Stimulated activated CD4-positive, alpha-beta T cell treated with anti-CD3 and anti-CD28 coated beads, Interleukin-12 subunit alpha, Interleukin-12 subunit beta, amount 100 ng/mL, for 24 hours (primary cell): ENCODE data around the gene RFT1.
"Not testable (repeated sequence)": the region's sequence is repeated elsewhere in the genome, so short reads cannot be mapped to it uniquely, and the experiment has no call there.

ENCODE experiments used
- DNase-seq, 2 experiments: peaks; one replicate each; pipeline ENCODE4 v3.0.0-alpha.2; 2020; ENCODE audit warnings: low read depth in 2 of 2

The RFT1 gene

GRCh38 chr3:53071882-53072431 is 58.3 kb downstream of the RFT1 start:
- DNase-seq = no peak

DNA sequence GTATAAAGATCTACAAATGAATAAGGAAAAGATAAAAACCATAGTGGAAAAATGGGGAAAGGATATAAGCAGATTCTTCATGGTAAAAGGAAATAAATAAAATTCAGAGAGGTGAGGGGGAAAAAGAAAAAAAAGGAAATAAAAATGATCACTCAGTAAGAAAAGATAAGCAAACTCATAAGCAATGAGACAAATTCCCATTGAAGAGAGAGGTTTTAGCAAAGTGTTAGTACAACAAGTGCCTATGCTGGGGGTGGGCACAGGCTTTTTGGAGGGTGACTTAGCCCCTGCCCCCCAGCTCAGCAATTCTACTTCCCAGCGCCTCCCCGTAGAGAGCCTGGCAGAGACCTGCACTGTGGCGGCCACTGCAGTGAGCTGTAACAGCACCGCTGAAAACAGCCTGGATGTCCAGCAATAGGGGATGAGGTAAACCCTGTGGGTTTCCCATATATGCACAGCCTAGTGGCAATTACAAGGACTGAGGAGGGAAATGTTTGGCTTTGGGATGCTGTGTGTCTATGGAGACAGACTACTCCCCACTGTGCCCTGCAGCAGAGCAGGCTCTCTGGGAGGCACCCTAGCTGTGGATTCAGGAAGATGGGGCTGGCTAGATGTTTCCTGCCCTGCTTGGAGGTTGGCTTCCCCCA is 60.7 kb downstream of the RFT1 start:
- no peak for DNase-seq

- no peak for DNase-seq
These were observed 62.1 kb downstream of the RFT1 start for GRCh38 chr3:53068176-53068575.

GRCh38 chr3:53067567-53067966 is 62.7 kb downstream of the RFT1 start:
- no peak for DNase-seq

DNA sequence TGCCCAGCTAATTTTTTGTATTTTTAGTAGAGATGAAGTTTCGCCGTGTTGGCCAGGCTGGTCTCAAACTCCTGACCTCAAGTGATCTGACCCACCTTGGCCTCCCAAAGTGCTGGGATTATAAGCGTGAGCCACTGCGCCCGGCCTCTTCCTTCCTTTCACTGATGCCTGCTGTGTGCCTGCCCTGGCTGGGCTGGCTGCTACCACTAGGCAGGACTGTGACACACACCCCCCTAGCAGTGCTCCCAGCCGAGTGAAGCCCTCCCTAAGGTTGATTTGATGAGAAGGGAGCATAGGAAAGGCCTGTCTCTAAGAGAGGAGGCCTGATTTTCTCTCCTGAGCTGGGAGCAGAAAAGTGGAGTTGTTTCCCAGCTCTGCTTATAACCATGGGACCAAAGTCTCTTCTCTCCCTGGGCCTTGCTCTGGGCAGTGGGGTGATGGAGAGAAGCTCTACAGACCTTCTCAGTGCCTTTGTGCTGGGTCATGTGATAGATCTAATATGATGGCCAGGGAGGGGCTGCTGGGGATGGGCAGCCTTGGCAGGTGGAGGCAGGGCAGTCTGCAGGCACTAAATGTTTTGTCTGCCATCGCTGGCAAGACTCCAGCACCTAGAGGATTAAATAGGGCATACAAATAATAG is 64.3 kb downstream of the RFT1 start:
- no peak for DNase-seq

DNA sequence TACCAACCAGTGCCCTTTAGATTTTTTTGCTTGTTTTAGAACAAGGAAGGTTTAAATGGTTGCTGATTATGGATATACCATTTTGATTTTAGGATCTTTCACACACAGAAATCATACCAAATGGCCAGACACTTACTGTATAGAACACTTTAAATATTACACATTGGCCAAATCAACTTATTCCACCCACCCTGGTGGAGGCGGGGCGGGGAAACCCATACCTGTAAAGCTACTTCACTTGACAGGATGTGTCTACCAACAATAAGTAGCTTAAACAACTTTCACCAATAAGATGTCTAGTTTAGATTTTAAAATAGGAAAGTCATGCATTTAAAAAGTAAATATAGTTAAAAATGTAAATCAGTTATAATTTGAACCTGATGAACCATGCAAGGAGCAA is 67.3 kb downstream of the RFT1 start:
- DNase-seq = no peak

DNA sequence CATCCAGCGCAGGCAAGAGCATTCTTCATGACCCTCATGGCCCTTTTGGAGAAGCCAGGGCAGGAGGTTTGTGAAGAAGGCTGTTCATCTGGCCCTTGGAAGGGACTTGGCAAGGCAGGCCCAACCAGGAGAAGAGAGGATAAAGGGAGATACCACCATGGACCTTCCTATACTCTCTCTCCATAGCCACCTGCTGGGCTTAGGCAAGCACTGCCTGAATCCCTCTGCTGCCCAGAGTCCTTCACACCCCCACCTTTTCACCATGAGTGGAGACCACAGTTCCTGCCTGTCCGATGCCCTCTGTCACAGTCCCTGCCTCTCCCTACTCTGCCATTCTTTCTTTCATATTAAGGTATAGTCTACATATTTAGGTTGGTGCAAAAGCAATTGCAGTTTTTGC is 73.8 kb downstream of the RFT1 start:
- DNase-seq = no peak

DNA sequence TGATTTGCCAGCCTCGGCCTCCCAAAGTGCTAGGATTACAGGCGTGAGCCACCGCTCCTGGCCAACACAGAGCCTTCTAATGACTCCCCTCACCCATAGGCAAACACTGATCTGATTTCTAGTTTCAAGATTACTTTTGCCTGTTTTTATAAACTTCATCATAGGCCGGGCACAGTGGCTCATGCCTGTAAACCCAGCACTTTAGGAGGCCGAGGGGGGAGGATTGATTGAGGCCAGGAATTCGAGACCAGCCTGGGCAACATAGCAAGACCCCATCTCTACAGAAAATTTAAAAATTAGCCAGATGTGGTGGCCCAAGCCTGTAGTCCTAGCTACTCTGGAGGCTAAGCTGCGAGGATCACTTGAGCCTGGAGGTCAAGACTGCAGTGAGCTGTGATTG is 76.0 kb downstream of the RFT1 start:
- DNase-seq = not testable (repeated sequence)

GRCh38 chr3:53051929-53052328 is 78.3 kb downstream of the RFT1 start:
- no peak for DNase-seq

DNA sequence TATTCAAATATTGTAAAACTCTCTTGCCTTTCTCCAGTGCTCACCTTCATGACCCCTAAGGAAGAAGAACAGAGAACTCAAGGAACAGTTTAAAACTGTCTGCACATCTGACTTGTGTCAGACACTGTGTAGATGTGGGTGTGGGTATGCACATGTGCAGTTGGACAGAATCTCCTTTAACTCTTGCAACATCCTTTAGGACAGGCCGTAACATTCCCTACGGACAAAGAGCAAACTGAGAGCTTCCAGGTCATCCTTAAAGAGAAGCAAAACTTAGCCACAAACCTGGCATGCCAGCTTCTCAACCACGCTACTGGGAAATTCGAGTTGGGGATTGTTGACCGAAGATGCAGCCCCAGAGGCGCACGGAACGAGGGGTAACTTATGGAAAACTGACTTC is 80.2 kb downstream of the RFT1 start:
- DNase-seq = no peak

DNA sequence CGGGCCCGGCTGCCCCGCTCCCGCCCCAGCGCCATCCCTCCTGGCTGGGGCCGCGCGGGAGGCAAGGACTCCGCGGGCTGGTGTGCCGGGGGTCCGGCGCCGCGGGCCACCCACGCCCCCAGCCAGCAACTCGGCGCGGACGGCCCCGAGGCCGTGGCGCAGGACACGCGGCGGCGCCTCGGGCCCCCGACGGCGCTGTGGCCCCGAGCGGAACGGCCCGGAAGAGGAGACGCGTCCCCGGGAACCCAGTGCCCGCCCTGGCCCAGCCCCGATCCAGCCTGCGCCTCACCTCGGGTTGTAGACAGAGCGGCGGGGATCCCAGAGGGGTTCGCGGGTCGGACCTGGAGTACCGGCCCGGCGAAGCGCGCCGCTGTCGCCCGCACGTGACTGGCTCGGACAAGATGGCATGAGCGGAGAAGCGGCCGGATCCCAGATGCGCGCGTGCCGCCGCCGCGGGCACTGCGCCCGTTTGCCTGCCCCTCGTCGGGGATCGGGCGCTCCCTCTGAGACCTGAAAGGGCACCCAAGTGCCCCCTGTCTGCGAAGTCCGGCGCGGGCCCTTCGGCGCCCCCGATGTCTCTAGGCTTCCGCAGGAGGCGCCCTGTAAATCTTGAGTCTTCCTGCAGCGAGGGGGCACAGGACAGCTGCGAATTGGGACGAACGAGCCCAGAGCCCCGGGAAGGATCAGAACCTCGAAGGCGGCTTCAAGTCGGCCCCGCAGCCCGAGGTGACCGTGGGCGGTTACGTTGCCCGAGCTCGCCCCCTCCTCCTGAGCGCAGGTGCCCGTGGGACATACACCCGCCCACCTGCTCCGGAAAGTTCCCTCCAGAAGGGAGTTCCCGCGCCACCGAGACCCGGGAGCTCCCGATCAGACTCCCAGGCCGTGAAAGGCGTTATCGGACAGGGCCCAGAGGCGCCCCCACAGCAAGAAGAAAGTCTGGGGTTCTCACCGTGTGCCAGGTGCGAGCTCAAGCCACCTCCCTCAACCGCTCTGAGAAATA is 83.8 kb downstream of the RFT1 start:
- peak; percentile 31 for DNase-seq

DNA sequence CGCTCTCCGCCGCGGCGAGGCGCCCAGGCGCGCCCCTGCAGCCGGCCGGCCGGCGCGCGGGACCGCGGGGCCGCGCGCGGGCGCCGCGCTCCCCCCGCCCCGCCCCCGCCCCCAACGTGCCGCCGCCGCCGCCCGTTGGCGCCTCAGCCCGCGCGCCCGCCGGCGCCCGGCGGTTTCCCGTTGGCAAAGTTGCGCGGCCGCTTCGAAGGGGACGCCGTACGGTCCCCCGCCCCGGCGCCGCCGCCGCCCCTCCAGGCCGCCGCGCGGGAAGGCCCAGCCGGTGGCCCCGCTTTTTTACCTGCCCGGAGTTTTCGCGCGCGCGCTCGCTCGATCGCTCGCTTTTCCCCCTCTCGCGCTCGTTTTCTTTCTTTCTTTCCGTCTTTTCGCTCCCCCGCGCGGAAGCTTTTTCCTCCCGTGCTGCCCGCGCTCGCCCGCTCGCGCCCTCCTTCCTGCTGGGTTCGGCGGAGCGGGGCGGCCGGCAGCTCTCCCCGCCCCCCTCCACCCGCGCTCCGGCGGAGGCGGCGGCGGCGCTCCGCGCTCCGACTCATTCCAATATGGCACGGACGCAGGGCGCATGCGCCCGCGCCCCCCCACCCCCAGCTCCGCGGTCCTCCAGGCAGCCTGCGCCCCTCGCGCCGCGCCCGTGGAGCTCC is 84.6 kb downstream of the RFT1 start, which contains the start of gene SFMBT1:
SFMBT1 (minus strand) TSS at position 556 of the 653 bp plus-strand sequence. CDS start 76,945 bp downstream, outside the sequence.
- DNase-seq = peak; percentile 49 to 56

DNA sequence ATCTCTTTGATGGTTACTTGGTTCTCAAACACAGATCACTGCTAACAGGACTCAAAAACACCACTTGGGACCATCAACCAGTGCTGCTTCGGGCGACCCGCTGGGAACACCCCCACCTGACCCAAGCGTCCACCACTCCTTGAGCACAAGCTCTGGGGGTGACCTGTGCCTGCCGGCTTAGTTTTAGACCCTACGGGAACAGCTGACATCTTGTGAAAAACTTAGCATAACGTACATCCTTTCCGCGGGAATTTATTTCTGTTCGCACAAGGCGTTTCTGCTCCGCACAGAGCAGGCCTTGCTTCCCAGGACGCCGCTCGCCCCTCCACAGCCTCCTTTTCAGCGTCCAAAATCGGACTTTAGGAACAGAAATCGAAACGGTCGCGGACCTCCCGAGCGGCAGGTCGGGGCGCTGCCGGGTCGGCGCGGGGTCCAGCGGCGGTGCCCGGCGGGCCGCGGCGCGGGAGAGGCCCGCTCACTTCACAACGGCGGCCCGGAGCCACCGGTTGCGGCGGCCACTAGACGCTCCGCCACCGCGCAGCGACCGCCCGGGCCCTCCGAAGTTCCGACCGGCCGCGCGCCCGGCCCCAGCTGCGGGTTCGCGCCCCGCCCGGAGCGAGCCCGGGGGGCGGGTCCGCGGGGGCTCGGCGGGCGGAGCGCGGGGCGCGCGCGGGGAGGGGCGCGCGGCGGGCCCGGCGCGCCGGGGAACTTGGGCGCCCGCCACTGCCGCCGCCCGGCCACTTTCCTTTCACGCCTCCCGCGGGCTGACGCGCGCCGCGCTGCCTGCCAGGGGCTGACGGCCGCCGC is 85.3 kb downstream of the RFT1 start:
- DNase-seq = peak; percentile 16 to 35

DNA sequence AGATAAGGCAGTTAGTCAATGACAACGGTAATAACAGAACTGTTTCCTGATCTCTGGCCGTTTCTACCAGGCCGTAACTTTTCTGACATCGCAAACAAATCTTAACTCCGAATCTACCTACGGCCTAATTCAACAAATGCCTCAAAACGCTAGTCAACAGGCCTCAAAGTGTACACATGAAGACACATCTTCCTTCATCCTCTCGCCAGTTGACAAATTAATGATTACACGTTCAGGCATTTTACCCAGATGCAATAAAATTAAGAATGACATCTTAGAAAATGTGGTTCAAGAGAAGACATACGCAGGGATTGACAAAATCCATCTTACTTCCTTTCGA is 85.9 kb downstream of the RFT1 start:
- DNase-seq = no peak

DNA sequence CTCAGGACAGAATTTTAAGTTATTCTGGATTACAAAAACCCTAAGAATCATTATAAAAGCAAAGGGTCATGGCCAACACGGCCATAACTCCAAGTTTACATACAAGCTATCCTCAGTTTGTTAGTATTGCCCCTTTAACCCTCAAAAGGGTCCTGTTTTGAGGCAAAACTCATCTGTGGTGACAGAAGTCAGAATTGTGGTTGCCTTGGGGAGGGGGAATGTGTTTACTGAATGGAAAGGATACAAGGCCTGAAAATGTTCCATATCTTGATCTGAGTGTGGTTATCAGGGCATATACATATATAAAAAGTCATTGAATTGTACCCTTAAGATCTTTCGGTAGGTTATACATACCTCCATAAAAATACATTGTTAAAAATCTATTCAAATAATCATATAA is 86.5 kb downstream of the RFT1 start:
- DNase-seq = no peak

- no peak for DNase-seq
These were observed 87.6 kb downstream of the RFT1 start for GRCh38 chr3:53042651-53043050.

DNA sequence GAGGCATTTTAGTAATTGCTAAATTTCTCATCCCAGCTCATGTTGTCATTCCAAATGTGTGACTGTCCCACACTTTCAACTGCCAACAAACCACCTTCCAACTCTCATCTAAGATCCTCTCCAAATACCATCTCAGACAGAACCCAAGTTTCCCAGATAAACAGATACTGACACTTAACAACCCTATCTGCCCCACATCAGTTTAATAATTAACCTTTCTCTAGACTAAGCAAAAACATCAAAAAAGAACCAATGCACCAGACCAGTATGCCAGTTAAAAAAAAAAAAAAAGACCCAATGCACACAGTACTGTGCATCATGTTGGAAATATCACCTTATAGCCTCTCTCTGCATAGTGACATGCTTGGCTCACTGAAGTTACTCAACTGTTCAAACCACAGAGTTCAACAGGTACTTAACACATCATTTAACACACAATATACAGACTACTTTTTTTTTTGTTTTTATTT is 89.8 kb downstream of the RFT1 start:
- DNase-seq = no peak

- no peak for DNase-seq
These were observed 90.9 kb downstream of the RFT1 start for GRCh38 chr3:53039376-53039752.

- DNase-seq = no peak
These were observed 91.4 kb downstream of the RFT1 start for GRCh38 chr3:53038679-53039375.
